Stomach (tissue), 9 donors: ENCODE data around the gene CETN3. TPM values are rescaled to one million over a fixed set of nuclear protein-coding genes. Genes with fewer than 3 reads are reported as not detected.
"Not testable (repeated sequence)": the region's sequence is repeated elsewhere in the genome, so short reads cannot be mapped to it uniquely, and the experiment has no call there.

ENCODE experiments used
- DNase-seq, 2 donors: peaks; one replicate each; pipeline versions ENCODE4 v3.0.0 to v3.0.0-alpha.2; 2013 to 2019
- H3K27ac ChIP-seq, 5 donors: fragments of 200-600 bp in 4 of 5; sonication (generic) in 4 of 5; one replicate each; pipeline ENCODE4 v1.5.1; 2013 to 2019; ENCODE audit warnings: mild to moderate bottlenecking in 1 of 5, moderate library complexity in 1 of 5
- H3K27me3 ChIP-seq, 3 donors: fragments of 200-600 bp; sonication (generic); one replicate each; pipeline ENCODE4 v1.5.1; 2017 to 2019; ENCODE audit warnings: mixed run types in 1 of 3
- H3K36me3 ChIP-seq, 4 donors: fragments of 200-600 bp; sonication (generic); 1 replicate in 3 of 4; 2 replicates in 1 of 4; pipeline ENCODE4 v1.5.1; 2016 to 2019
- H3K4me1 ChIP-seq, 4 donors: fragments of 200-600 bp; sonication (generic); one replicate each; pipeline ENCODE4 v1.5.1; 2016 to 2019
- H3K4me3 ChIP-seq, 4 donors: fragments of 200-600 bp; sonication (generic) in 3 of 4; one replicate each; pipeline ENCODE4 v1.5.1; 2016 to 2019; ENCODE audit warnings: mild to moderate bottlenecking in 1 of 4
- H3K9me3 ChIP-seq, 4 donors: fragments of 200-600 bp; sonication (generic); one replicate each; pipeline ENCODE4 v1.5.1; 2016 to 2019
- CTCF ChIP-seq, 7 experiments: fragments of 450-650 bp in 4 of 7; fragments of 200-600 bp in 3 of 7; sonication (generic) in 3 of 7; IDR thresholded peaks; one replicate each; pipeline ENCODE4 v1.5.1; 2016 to 2019; ENCODE audit warnings: antibody characterized with exemption in 7 of 7, control low read depth in 2 of 7, mild to moderate bottlenecking in 1 of 7
- EP300 ChIP-seq: sonication (generic); formaldehyde crosslinking; IDR thresholded peaks from one replicate; pipeline ENCODE4 v1.6.1; 2017; ENCODE audit warnings: antibody characterized with exemption
- POLR2A ChIP-seq, 4 donors: fragments of 450-650 bp; IDR thresholded peaks; one replicate each; pipeline ENCODE4 v1.6.1; 2016; ENCODE audit warnings: antibody characterized with exemption in 4 of 4, control low read depth in 2 of 4, mild to moderate bottlenecking in 1 of 4, moderate library complexity in 1 of 4
- POLR2AphosphoS5 ChIP-seq, 3 donors: sonication (generic); formaldehyde crosslinking; IDR thresholded peaks; one replicate each; pipeline ENCODE4 v1.6.1; 2016; ENCODE audit warnings: antibody characterized with exemption in 3 of 3
- WGBS, 5 donors: extraction: QIAGEN DNeasy Blood & Tissue Kit in 3 of 5; methylation state at CpG; one replicate each; pipeline versions ENCODE4 v1.1.5 to v1.1.7; 2013 to 2018; 5-methylcytosine and 5-hydroxymethylcytosine counted together
- intact Hi-C: fragments of 100-400 bp; cut with DNase I; formaldehyde crosslinking; loops from one replicate; pipeline ENCODE4 v1.15.1; 2023; ENCODE audit warnings: low total_unique reads
- polyA plus RNA-seq, 3 donors: library from polyadenylated mRNA; stranded (reverse); fragments of 200-250 nt; gene quantifications; one replicate each; pipeline ENCODE4 v1.2.3, GENCODE V29; 2013
- total RNA-seq, 5 donors: library from RNA; depleted of rRNA; stranded (reverse); fragments of >200 nt; gene quantifications; one replicate each; pipeline versions ENCODE4 v1.1.0 to v1.2.3, GENCODE V29; 2014 to 2016
- donor health status: healthy with polysubstance abuse.
- donor health status: Bipolar disorder and iron deficiency.
- donor health status: healthy.

CETN3 gene
- total and polyA plus RNA-seq, 8 donors = 1.8 to 22.2 (median 15.8) TPM; not detected in 1

- Histone ChIP-seq H3K27ac (no peak overlapping the region), H3K4me3 (no peak overlapping the region), H3K36me3 (no peaks in the 10 kb centered on the region), H3K4me1 (no peaks in the 10 kb centered on the region), H3K27me3 (no peaks in the 10 kb centered on the region), H3K9me3 (no peaks in the 10 kb centered on the region)
- intact Hi-C loops = no loop called here
- no peak for DNase-seq
- TF ChIP-seq CTCF (IDR thresholded peaks at IDR 0.05) = no peak
- TF ChIP-seq POLR2A (IDR thresholded peaks at IDR 0.05) = no peak
- TF ChIP-seq EP300 = no peak
- TF ChIP-seq POLR2AphosphoS5 (IDR thresholded peaks at IDR 0.05) = no peak
- WGBS, 5 donors = 76 to 91% (median 84%) methylated on average over 2 of the region's 2 CpGs
These were observed 30.8 kb downstream of the CETN3 start for GRCh38 chr5:90378752-90379151.

GRCh38 chr5:90371269-90371668, 38.3 kb downstream of the CETN3 start:
- H3K27ac ChIP-seq, H3K4me1 ChIP-seq, intact Hi-C loops, H3K4me3 ChIP-seq, H3K27me3 ChIP-seq, DNase-seq, H3K36me3 ChIP-seq: not testable (repeated sequence)
- H3K9me3 ChIP-seq = peaks cover 0 to 18% (median 11%) of the 10 kb centered on the region in 4 donors

GRCh38 chr5:90368454-90369246, 40.9 kb downstream of the CETN3 start:
- Histone ChIP-seq H3K27ac (no peak overlapping the region), H3K27me3 (no peaks in the 10 kb centered on the region), H3K36me3 (no peaks in the 10 kb centered on the region), H3K9me3 (peaks cover 0 to 18% (median 11%) of the 10 kb centered on the region in 4 donors), H3K4me1 (no peaks in the 10 kb centered on the region), H3K4me3 (no peak overlapping the region)
- WGBS, 5 donors = 83 to 90% (median 85%) methylated on average over 3 of the region's 3 CpGs
- intact Hi-C loops = no loop called here
- TF ChIP-seq POLR2A (IDR thresholded peaks at IDR 0.05) (no peak), EP300 (no peak), POLR2AphosphoS5 (IDR thresholded peaks at IDR 0.05) (no peak), CTCF (IDR thresholded peaks at IDR 0.05) (no peak)
- no peak for DNase-seq

GRCh38 chr5:90367879-90368278, 41.7 kb downstream of the CETN3 start:
- intact Hi-C loops = no loop called here
- H3K4me3 ChIP-seq = no peak overlapping the region
- peaks cover 0 to 18% (median 11%) of the 10 kb centered on the region in 4 donors for H3K9me3 ChIP-seq
- DNase-seq = no peak
- no peaks in the 10 kb centered on the region for H3K4me1 ChIP-seq
- WGBS, 5 donors = 62 to 73% (median 68%) methylated on average over 1 of the region's 1 CpG
- H3K27me3 ChIP-seq = no peaks in the 10 kb centered on the region
- H3K36me3 ChIP-seq = no peaks in the 10 kb centered on the region
- TF ChIP-seq POLR2A (IDR thresholded peaks at IDR 0.05) (no peak), POLR2AphosphoS5 (IDR thresholded peaks at IDR 0.05) (no peak), EP300 (no peak), CTCF (IDR thresholded peaks at IDR 0.05) (no peak)
- no peak overlapping the region for H3K27ac ChIP-seq

- Histone ChIP-seq H3K4me1 (no peaks in the 10 kb centered on the region), H3K4me3 (no peak overlapping the region), H3K9me3 (peaks cover 0 to 14% (median 10%) of the 10 kb centered on the region in 4 donors), H3K27ac (no peak overlapping the region), H3K36me3 (no peaks in the 10 kb centered on the region), H3K27me3 (no peaks in the 10 kb centered on the region)
- 26 to 45% (median 39%) methylated on average over 3 of the region's 3 CpGs for WGBS, 5 donors
- DNase-seq = no peak
- TF ChIP-seq EP300 = no peak
- TF ChIP-seq POLR2AphosphoS5 (IDR thresholded peaks at IDR 0.05) = no peak
- TF ChIP-seq POLR2A (IDR thresholded peaks at IDR 0.05) = no peak
- TF ChIP-seq CTCF (IDR thresholded peaks at IDR 0.05) = no peak
- intact Hi-C loops = no loop called here
These were observed 42.6 kb downstream of the CETN3 start for GRCh38 chr5:90366948-90367347.
